ENCODE data around the gene KLF17.

The KLF17 gene, protein sequence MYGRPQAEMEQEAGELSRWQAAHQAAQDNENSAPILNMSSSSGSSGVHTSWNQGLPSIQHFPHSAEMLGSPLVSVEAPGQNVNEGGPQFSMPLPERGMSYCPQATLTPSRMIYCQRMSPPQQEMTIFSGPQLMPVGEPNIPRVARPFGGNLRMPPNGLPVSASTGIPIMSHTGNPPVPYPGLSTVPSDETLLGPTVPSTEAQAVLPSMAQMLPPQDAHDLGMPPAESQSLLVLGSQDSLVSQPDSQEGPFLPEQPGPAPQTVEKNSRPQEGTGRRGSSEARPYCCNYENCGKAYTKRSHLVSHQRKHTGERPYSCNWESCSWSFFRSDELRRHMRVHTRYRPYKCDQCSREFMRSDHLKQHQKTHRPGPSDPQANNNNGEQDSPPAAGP

DNA sequence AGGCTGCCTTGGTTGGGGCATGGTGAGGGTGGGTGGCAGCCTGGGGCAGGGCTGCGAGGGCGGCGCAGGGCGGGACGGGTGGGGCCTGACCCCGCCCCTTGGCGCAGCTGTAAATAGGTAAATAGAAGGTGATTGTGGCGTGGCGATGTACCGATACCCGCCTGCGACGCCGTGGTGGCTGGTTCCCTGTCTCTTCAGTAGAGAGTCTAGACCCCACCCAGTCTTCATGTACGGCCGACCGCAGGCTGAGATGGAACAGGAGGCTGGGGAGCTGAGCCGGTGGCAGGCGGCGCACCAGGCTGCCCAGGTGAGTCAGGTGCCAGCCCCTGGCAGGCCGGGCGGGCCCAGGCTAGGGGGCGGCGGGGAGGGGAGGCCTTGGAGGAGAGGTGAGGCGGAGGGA, at the start of gene KLF17:
TSS of gene KLF17 (plus strand) at position 140 of the 400 bp plus-strand sequence. CDS start at position 227, 87 bp downstream.
- no peaks in the 10 kb centered on the region for H3K4me1 ChIP-seq (ENCODE audit: control insufficient read depth in 1 of 2, insufficient read depth in 2 of 2, low read length in 2 of 2)
- H3K27me3 ChIP-seq (ENCODE audit: low read depth, low read length), result no peaks in the 10 kb centered on the region
- H3K4me3 ChIP-seq (ENCODE audit: low read depth in 1 of 2, low read length in 2 of 2), result no peak within 1 kb of the TSS
- no peaks in the 10 kb centered on the region for H3K9me3 ChIP-seq (ENCODE audit: control insufficient read depth in 1 of 2, low read length in 2 of 2)
- no peaks in the 10 kb centered on the region for H3K36me3 ChIP-seq (ENCODE audit: control insufficient read depth in 1 of 2, insufficient read depth in 2 of 2, low read length in 2 of 2)
- no peak within 1 kb of the TSS for H3K27ac ChIP-seq (ENCODE audit: low read length)

DNA sequence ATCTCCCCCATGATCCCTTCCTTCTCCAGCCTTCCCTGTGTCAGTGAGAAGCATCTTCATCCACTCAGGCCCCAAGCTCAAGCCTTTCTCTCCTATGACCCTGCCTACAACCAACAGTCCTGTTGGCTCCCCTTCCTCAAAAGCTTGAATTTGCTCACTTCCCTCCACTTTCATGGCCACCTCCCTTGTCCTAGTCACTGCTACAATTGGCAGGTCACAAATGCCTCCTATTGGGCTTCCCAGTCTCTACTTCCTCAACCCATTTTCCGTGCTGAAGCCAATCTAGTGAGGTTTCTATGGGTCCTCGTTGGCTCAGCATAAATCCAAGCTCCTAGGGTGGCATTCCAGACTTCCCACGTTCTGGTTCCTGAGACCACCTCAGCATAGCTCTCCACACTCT, 47.2 kb upstream of the KLF17 start:
- Histone ChIP-seq H3K9me3 (ENCODE audit: control insufficient read depth in 1 of 2, low read length in 2 of 2) (no peaks in the 10 kb centered on the region), H3K27me3 (ENCODE audit: low read depth, low read length) (no peaks in the 10 kb centered on the region), H3K36me3 (ENCODE audit: control insufficient read depth in 1 of 2, insufficient read depth in 2 of 2, low read length in 2 of 2) (no peaks in the 10 kb centered on the region), H3K4me3 (ENCODE audit: low read depth in 1 of 2, low read length in 2 of 2) (no peak overlapping the region), H3K4me1 (ENCODE audit: control insufficient read depth in 1 of 2, insufficient read depth in 2 of 2, low read length in 2 of 2) (no peaks in the 10 kb centered on the region), H3K27ac (ENCODE audit: low read length) (no peak overlapping the region)

DNA sequence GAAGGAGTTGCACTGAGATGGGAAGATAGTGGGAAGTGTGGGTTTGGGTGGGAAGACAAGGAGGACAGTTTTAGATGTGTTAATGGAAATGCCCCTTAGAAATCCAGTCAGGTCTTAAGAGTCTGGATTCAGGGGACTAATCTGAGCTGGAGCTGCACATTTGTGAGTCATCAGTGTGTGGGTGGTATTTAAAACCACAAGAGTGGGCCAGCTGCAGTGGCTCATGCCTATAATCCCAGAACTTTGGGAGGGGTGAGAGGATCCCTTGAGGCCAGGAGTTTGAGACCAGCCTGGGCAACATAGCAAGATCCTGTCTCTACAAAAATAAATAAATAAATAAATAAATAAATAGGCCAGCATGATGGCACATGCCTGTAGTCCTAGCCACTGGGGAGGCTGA, 46.4 kb upstream of the KLF17 start:
- H3K9me3 ChIP-seq (ENCODE audit: control insufficient read depth in 1 of 2, low read length in 2 of 2), result no peaks in the 10 kb centered on the region
- H3K36me3 ChIP-seq (ENCODE audit: control insufficient read depth in 1 of 2, insufficient read depth in 2 of 2, low read length in 2 of 2), result no peaks in the 10 kb centered on the region
- H3K4me1 ChIP-seq (ENCODE audit: control insufficient read depth in 1 of 2, insufficient read depth in 2 of 2, low read length in 2 of 2), result no peaks in the 10 kb centered on the region
- no peaks in the 10 kb centered on the region for H3K27me3 ChIP-seq (ENCODE audit: low read depth, low read length)
- no peak overlapping the region for H3K4me3 ChIP-seq (ENCODE audit: low read depth in 1 of 2, low read length in 2 of 2)
- no peak overlapping the region for H3K27ac ChIP-seq (ENCODE audit: low read length)

DNA sequence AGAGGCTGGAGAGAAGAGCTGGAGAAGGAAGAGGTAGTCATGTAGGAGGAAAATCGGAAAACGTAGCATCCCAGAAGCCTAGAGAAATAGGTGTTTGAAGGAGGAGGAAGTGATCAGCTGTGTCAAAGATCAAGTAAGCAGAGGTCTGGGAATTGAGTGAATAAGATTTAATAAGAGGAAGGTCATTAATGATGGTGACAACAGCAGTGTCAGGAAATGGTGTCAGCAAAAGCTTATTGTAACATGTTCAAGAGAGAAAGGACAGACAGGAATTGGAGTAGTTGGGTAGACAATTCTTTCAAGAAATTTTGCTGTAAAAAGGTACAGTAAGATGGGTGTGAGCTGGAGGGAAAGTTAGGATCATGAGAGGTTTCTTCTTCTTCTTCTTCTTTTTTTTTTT, 45.8 kb upstream of the KLF17 start:
- Histone ChIP-seq H3K36me3 (ENCODE audit: control insufficient read depth in 1 of 2, insufficient read depth in 2 of 2, low read length in 2 of 2) (no peaks in the 10 kb centered on the region), H3K27ac (ENCODE audit: low read length) (no peak overlapping the region), H3K4me1 (ENCODE audit: control insufficient read depth in 1 of 2, insufficient read depth in 2 of 2, low read length in 2 of 2) (no peaks in the 10 kb centered on the region), H3K27me3 (ENCODE audit: low read depth, low read length) (no peaks in the 10 kb centered on the region), H3K9me3 (ENCODE audit: control insufficient read depth in 1 of 2, low read length in 2 of 2) (no peaks in the 10 kb centered on the region), H3K4me3 (ENCODE audit: low read depth in 1 of 2, low read length in 2 of 2) (no peak overlapping the region)

DNA sequence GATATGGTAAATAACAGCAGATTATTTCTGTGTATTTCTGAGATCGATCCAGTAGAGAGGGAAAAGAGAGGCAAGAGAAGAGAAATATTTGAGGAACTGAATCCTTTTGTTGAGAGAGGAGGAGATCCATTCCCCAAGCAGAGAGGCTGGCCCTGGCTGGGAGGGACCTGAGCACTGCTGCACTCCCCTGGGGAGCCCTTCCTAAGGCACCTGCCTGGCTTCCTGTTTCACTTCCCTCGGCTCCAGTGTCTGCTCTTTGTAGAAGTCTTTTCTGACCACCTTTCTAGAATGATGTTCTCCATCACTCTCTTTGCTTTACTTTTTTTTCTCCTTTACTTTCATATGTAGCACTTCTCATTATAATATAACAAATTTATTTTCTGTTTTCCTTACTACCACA, 45.1 kb upstream of the KLF17 start:
- Histone ChIP-seq H3K9me3 (ENCODE audit: control insufficient read depth in 1 of 2, low read length in 2 of 2) (no peaks in the 10 kb centered on the region), H3K27ac (ENCODE audit: low read length) (no peak overlapping the region), H3K4me1 (ENCODE audit: control insufficient read depth in 1 of 2, insufficient read depth in 2 of 2, low read length in 2 of 2) (no peaks in the 10 kb centered on the region), H3K4me3 (ENCODE audit: low read depth in 1 of 2, low read length in 2 of 2) (no peak overlapping the region), H3K36me3 (ENCODE audit: control insufficient read depth in 1 of 2, insufficient read depth in 2 of 2, low read length in 2 of 2) (no peaks in the 10 kb centered on the region), H3K27me3 (ENCODE audit: low read depth, low read length) (no peaks in the 10 kb centered on the region)

DNA sequence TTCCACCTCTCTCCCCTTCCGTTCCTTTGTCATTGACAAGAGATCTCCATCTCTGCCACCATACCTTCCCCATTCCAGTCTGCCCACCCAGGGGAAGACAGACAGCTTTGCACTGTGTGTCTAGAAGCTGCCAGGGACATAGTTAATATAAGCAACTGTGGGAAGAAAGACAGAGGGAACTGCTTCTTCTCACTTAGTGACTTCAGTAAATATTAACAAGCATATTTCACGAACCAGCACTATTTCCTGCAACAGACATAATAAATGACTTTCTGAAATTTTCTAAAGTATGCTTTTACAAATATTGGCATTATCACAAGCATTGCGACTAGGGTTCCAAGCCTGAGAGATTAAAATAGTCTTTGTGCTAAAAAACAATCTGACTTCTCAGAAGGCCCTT, 44.2 kb upstream of the KLF17 start:
- Histone ChIP-seq H3K4me3 (ENCODE audit: low read depth in 1 of 2, low read length in 2 of 2) (no peak overlapping the region), H3K4me1 (ENCODE audit: control insufficient read depth in 1 of 2, insufficient read depth in 2 of 2, low read length in 2 of 2) (no peaks in the 10 kb centered on the region), H3K27me3 (ENCODE audit: low read depth, low read length) (no peaks in the 10 kb centered on the region), H3K27ac (ENCODE audit: low read length) (no peak overlapping the region), H3K36me3 (ENCODE audit: control insufficient read depth in 1 of 2, insufficient read depth in 2 of 2, low read length in 2 of 2) (no peaks in the 10 kb centered on the region), H3K9me3 (ENCODE audit: control insufficient read depth in 1 of 2, low read length in 2 of 2) (no peaks in the 10 kb centered on the region)

DNA sequence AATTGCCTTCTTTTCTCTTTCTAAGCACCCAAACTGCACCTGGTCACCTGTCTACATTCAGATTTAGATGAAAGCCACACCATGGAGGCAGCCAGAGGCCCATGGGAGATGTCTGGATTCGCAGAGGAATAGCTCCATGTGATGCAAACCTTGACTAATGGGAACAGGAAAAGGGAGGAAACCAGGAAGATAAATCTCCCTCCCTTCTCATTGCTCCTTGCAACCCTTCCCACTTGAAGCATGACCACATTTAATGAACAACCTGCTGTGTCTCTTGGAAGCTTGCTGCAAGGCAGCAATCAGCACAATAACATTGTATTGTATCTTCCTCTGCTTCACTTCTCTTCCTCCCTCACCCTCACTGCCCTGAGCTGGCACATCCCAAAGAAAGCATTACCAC, 42.6 kb upstream of the KLF17 start:
- no peaks in the 10 kb centered on the region for H3K4me1 ChIP-seq (ENCODE audit: control insufficient read depth in 1 of 2, insufficient read depth in 2 of 2, low read length in 2 of 2)
- H3K4me3 ChIP-seq (ENCODE audit: low read depth in 1 of 2, low read length in 2 of 2), result no peak overlapping the region
- H3K27me3 ChIP-seq (ENCODE audit: low read depth, low read length), result no peaks in the 10 kb centered on the region
- H3K9me3 ChIP-seq (ENCODE audit: control insufficient read depth in 1 of 2, low read length in 2 of 2), result no peaks in the 10 kb centered on the region
- H3K36me3 ChIP-seq (ENCODE audit: control insufficient read depth in 1 of 2, insufficient read depth in 2 of 2, low read length in 2 of 2), result no peaks in the 10 kb centered on the region
- H3K27ac ChIP-seq (ENCODE audit: low read length), result no peak overlapping the region

DNA sequence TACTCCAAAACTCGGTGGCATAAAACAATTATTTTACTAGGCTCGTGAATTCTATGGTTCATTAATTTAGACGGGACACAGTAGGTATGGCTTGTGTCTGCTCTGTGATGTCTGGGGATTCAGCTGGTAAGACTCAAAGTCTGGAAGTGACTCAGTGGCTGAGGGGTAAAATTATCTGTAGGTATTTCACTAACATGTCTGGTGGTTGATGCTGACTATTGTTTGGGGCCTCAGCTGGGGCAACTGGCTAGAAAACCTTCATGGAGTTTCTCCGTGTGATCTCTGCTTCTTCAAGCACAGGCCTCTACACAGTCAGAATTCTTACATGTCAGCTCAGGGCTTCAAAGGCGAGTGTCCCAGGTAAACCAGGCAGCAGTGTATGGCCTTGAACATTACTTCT, 41.2 kb upstream of the KLF17 start:
- H3K36me3 ChIP-seq (ENCODE audit: control insufficient read depth in 1 of 2, insufficient read depth in 2 of 2, low read length in 2 of 2), result no peaks in the 10 kb centered on the region
- H3K4me1 ChIP-seq (ENCODE audit: control insufficient read depth in 1 of 2, insufficient read depth in 2 of 2, low read length in 2 of 2), result no peaks in the 10 kb centered on the region
- H3K4me3 ChIP-seq (ENCODE audit: low read depth in 1 of 2, low read length in 2 of 2), result no peak overlapping the region
- H3K27me3 ChIP-seq (ENCODE audit: low read depth, low read length), result no peaks in the 10 kb centered on the region
- H3K9me3 ChIP-seq (ENCODE audit: control insufficient read depth in 1 of 2, low read length in 2 of 2), result no peaks in the 10 kb centered on the region
- H3K27ac ChIP-seq (ENCODE audit: low read length), result no peak overlapping the region

DNA sequence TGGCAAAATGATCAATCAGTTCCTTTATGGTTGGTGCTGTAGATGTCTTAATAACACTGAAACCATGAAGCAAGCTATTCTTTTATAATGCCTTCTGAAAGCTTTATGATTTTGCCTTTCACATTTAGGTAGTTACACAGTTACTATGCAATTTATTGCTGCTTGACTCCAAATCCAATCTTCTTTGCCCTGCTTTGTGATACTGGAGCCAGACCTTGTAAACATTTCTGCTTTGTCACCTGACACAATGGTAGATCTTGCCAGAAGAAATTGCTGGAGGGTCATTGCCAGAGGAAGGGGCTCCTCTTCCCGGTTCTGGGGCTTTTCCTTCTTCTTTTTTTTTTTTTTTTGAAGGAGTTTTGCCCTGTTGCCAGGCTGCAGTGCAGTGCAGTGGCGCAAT, 40.5 kb upstream of the KLF17 start:
- Histone ChIP-seq H3K27ac (ENCODE audit: low read length) (no peak overlapping the region), H3K4me3 (ENCODE audit: low read depth in 1 of 2, low read length in 2 of 2) (no peak overlapping the region), H3K9me3 (ENCODE audit: control insufficient read depth in 1 of 2, low read length in 2 of 2) (no peaks in the 10 kb centered on the region), H3K36me3 (ENCODE audit: control insufficient read depth in 1 of 2, insufficient read depth in 2 of 2, low read length in 2 of 2) (no peaks in the 10 kb centered on the region), H3K4me1 (ENCODE audit: control insufficient read depth in 1 of 2, insufficient read depth in 2 of 2, low read length in 2 of 2) (no peaks in the 10 kb centered on the region), H3K27me3 (ENCODE audit: low read depth, low read length) (no peaks in the 10 kb centered on the region)

DNA sequence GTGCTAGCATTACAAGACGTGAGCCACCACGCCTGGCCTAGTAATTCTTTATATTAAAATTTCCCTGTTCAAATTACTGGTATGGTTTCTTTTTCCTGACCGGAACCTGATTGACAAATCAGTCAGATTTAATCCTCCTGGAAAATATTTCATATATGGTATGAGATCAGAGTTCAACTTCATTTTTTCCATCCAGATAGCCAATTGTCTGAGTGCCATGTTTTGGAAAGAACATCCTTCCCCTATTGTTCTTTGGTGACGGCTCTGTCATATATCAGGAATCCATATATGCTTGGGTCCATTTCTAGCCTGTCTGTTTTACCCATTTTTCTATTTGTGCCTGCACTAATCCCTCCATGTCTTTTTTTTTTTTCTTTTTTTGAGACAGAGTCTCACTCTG, 39.1 kb upstream of the KLF17 start:
- Histone ChIP-seq H3K4me1 (ENCODE audit: control insufficient read depth in 1 of 2, insufficient read depth in 2 of 2, low read length in 2 of 2) (no peaks in the 10 kb centered on the region), H3K27me3 (ENCODE audit: low read depth, low read length) (no peaks in the 10 kb centered on the region), H3K4me3 (ENCODE audit: low read depth in 1 of 2, low read length in 2 of 2) (no peak overlapping the region), H3K36me3 (ENCODE audit: control insufficient read depth in 1 of 2, insufficient read depth in 2 of 2, low read length in 2 of 2) (no peaks in the 10 kb centered on the region), H3K27ac (ENCODE audit: low read length) (no peak overlapping the region), H3K9me3 (ENCODE audit: control insufficient read depth in 1 of 2, low read length in 2 of 2) (no peaks in the 10 kb centered on the region)

DNA sequence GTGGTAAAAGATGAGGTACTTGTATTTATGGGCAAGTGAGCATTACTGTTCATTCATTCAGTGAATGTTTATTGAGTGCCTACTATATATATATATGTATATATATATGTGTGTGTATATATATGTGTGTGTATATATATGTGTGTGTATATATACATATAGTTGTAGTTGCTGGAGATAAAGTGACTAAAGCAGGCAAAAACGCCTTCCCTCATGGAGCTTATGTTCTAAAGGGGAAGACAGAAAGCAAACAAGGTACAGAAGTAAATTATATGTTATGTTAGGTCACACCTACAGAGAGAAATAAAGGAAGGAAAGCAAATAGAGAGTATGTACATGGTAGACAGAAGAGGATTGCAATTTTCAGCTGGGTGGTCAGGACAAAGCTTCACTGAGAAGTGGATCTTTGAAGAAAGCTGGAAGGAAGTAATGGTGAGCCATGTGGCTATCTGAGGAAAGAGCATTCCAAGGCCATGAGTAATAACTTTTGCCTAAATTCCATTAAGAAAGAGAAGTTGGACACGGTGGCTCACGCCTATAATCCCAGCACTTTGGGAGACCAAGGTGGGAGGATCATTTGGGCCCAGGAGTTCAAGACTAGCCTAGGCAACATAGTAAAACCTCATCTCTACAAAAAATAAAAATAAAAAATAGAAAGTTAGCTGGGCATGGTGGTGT, 33.5 kb upstream of the KLF17 start:
- H3K36me3 ChIP-seq (ENCODE audit: control insufficient read depth in 1 of 2, insufficient read depth in 2 of 2, low read length in 2 of 2), result no peaks in the 10 kb centered on the region
- H3K27me3 ChIP-seq (ENCODE audit: low read depth, low read length), result no peaks in the 10 kb centered on the region
- no peak overlapping the region for H3K4me3 ChIP-seq (ENCODE audit: low read depth in 1 of 2, low read length in 2 of 2)
- no peaks in the 10 kb centered on the region for H3K9me3 ChIP-seq (ENCODE audit: control insufficient read depth in 1 of 2, low read length in 2 of 2)
- H3K27ac ChIP-seq (ENCODE audit: low read length), result no peak overlapping the region
- H3K4me1 ChIP-seq (ENCODE audit: control insufficient read depth in 1 of 2, insufficient read depth in 2 of 2, low read length in 2 of 2), result no peaks in the 10 kb centered on the region

All from muscle layer of duodenum (tissue), 2 donors.